GM12874 (cell line): ENCODE results near the gene COL18A1.

ENCODE experiments used
- CTCF ChIP-seq: IDR thresholded peaks from 2 replicates; pipeline ENCODE4 v1.5.1; 2011; ENCODE audit warnings: low read depth, mild to moderate bottlenecking, control low read depth, low read length, moderate library complexity; ENCODE audit not compliant: insufficient read depth

Gene COL18A1

GRCh38 chr21:45517249-45518065 is 112.5 kb downstream of the COL18A1 start:
- TF ChIP-seq CTCF: no peak

- TF ChIP-seq CTCF: no peak
Observed at GRCh38 chr21:45518742-45519141, 113.8 kb downstream of the COL18A1 start.

- TF ChIP-seq CTCF: no peak
Observed at GRCh38 chr21:45519182-45519581, 114.2 kb downstream of the COL18A1 start.

GRCh38 chr21:45521241-45521640 is 116.3 kb downstream of the COL18A1 start:
- no peak for TF ChIP-seq CTCF

- TF ChIP-seq CTCF: no peak
Observed at GRCh38 chr21:45522381-45522780, 117.4 kb downstream of the COL18A1 start.

GRCh38 chr21:45522986-45523385 is 118.0 kb downstream of the COL18A1 start:
- TF ChIP-seq CTCF: no peak

DNA sequence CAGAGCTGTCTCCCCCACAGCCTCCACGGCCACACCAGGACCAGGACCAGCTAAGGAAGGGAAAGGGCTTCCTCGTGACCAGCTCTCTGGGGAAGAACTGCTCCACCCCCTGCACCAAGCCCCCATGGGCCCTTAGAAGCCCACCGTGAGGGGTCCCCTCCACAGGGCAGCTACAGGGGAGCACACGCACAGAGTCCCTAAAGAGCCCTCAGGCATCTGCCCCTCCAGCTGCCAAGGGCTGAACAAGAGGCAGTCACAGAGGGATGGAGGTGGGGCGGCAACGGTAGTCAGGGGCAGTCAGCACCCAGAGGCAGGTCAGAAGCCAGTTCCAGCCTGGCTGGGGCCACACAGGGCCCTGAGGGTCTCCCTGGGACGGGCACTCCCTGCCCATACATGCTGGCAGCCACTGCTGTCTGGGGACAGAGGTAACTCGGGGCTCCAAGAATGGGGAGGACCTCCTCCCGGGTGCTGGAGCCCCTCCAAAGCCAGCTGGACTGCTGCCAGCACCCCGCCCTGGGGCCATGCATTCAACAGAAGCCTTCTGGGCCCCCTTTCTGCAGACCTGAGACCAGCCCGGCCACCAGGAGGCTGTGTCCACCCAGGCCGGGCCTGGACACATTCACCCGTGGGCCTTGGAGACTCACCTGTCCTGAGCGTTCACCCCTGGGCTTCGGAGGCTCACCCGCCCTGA is 118.6 kb downstream of the COL18A1 start:
- no peak for TF ChIP-seq CTCF
